Caco-2 (cell line): ENCODE data around the gene GPM6B. TPM values are rescaled to one million over a fixed set of nuclear protein-coding genes. Genes with fewer than 3 reads are reported as not detected.

Experiments used
- BruUV-seq: library from RNA; stranded (reverse); fragments of 400-500 nt; replicated peaks from 2 replicates; lab custom pipeline; 2021; lab: Mats Ljungman, UMichigan
- CTCF ChIA-PET: fragments of 300-600 bp; sonication (Branson Sonifier 250); formaldehyde crosslinking; loops from one replicate; lab custom pipeline; 2022; ENCODE audit warnings: antibody characterized with exemption; lab: Charles Lee
- POLR2A ChIA-PET: fragments of 300-600 bp; sonication (Branson Sonifier 250); formaldehyde crosslinking; loops from one replicate; lab custom pipeline; 2022; ENCODE audit warnings: antibody characterized with exemption; lab: Charles Lee
- DNase-seq, 2 experiments: peaks; one replicate each; pipeline versions ENCODE4 v3.0.0 to v3.0.0-alpha.2; 2020 to 2022
- H3K27me3 ChIP-seq: replicated peaks from 2 replicates; pipeline ENCODE4 v1.6.0; 2011; ENCODE audit warnings: low read length; ENCODE audit not compliant: control insufficient read depth, insufficient read depth
- H3K36me3 ChIP-seq: 2 replicates; pipeline ENCODE4 v1.5.1; 2011; ENCODE audit warnings: low read length; ENCODE audit not compliant: control insufficient read depth, insufficient read depth
- H3K4me1 ChIP-seq: fragments of 250-450 bp; sonication (Bioruptor Pico); 2 replicates; pipeline ENCODE4 v1.5.1; 2020; ENCODE audit warnings: mild to moderate bottlenecking
- H3K4me3 ChIP-seq: 2 replicates; pipeline ENCODE4 v1.5.1; 2011; ENCODE audit warnings: low read depth, mild to moderate bottlenecking, control low read depth, low read length
- H3K9me3 ChIP-seq: fragments of 250-450 bp; sonication (Bioruptor Pico); 2 replicates; pipeline ENCODE4 v1.5.1; 2020; ENCODE audit warnings: mild to moderate bottlenecking, moderate library complexity
- H3K27ac Mint-ChIP-seq: one replicate; pipeline ENCODE4 v1.8.0; 2022; ENCODE audit warnings: mixed read lengths; ENCODE audit not compliant: unreplicated experiment
- H3K27me3 Mint-ChIP-seq: one replicate; pipeline ENCODE4 v1.8.0; 2022; ENCODE audit warnings: mixed read lengths; ENCODE audit not compliant: insufficient read depth, unreplicated experiment
- H3K36me3 Mint-ChIP-seq: one replicate; pipeline ENCODE4 v1.8.0; 2022; ENCODE audit warnings: mild to moderate bottlenecking, mixed read lengths; ENCODE audit not compliant: insufficient read depth, unreplicated experiment
- H3K4me1 Mint-ChIP-seq: one replicate; pipeline ENCODE4 v1.8.0; 2022; ENCODE audit warnings: low read depth, mixed read lengths; ENCODE audit not compliant: unreplicated experiment
- H3K4me3 Mint-ChIP-seq: one replicate; pipeline ENCODE4 v1.8.0; 2022; ENCODE audit warnings: mild to moderate bottlenecking, moderate library complexity, mixed read lengths; ENCODE audit not compliant: unreplicated experiment
- H3K9me3 Mint-ChIP-seq: one replicate; pipeline ENCODE4 v1.8.0; 2022; ENCODE audit warnings: mixed read lengths; ENCODE audit not compliant: unreplicated experiment
- CTCF ChIP-seq, 2 experiments: fragments of 200-600 bp in 1 of 2; IDR thresholded peaks; 1 replicate in 1 of 2; 2 replicates in 1 of 2; pipeline versions ENCODE4 v1.5.1 to v1.8.0; 2011 to 2022; ENCODE audit warnings: antibody characterized with exemption in 1 of 2, control low read depth in 1 of 2, inconsistent platforms in 1 of 2, low read depth in 1 of 2, low read length in 1 of 2, mild to moderate bottlenecking in 1 of 2, moderate library complexity in 1 of 2; ENCODE audit not compliant: insufficient read depth in 1 of 2, severe bottlenecking in 1 of 2, unreplicated experiment in 1 of 2
- intact Hi-C: fragments of 100-400 bp; cut with micrococcal nuclease; formaldehyde crosslinking; loops from one replicate; pipeline ENCODE4 v1.10.0; 2022; ENCODE audit not compliant: unreplicated experiment
- total RNA-seq: library from RNA; stranded (reverse); gene quantifications from 2 replicates; pipeline ENCODE4 v1.2.3, GENCODE V29; 2022

GPM6B gene
- total RNA-seq, 1 experiment from 2014 or later = 0.09 TPM

- peaks cover 16% of the 10 kb centered on the region for H3K4me1 ChIP-seq
- Mint-ChIP-seq H3K27me3 (no peaks in the 10 kb centered on the region), H3K36me3 (peaks cover 39% of the 10 kb centered on the region), H3K4me1 (peaks cover 10% of the 10 kb centered on the region), H3K4me3 (no peak overlapping the region), H3K9me3 (no peaks in the 10 kb centered on the region), H3K27ac (peak overlapping the region; percentile 35)
- peak; percentile 33 to 43 for TF ChIP-seq CTCF (IDR thresholded peaks at IDR 0.05; ENCODE audit: insufficient read depth in 1 of 2, low read depth in 1 of 2, low read length in 1 of 2, severe bottlenecking in 1 of 2, unreplicated experiment in 1 of 2)
- ChIA-PET CTCF (no interaction called here), POLR2A (no interaction called here)
- H3K27me3 ChIP-seq = no peaks in the 10 kb centered on the region
- H3K4me3 ChIP-seq = no peak overlapping the region
- peak; percentile 40 to 51 for DNase-seq
- no TSS peak for BruUV-seq
- intact Hi-C loops = loop anchor here (1.0 kb wide), 1 partner anchor 90 kb away; no protein-coding TSS in a partner anchor
- H3K36me3 ChIP-seq = no peaks in the 10 kb centered on the region; the same call in 1 of the 2 replicates
- H3K9me3 ChIP-seq = no peaks in the 10 kb centered on the region
Measured at GRCh38 chrX:13747836-13748235, 69.1 kb downstream of the GPM6B start.

GRCh38 chrX:13742397-13743176, 74.3 kb downstream of the GPM6B start:
- CTCF ChIA-PET = interaction anchor here (0.7 kb wide), 1 partner anchor 8 kb away, joined by 4 read pairs; the partner anchor contains the start of genes OFD1 and TRAPPC2
- TSS peak; percentile 85 for BruUV-seq
- intact Hi-C loops = no loop called here
- peaks cover 6% of the 10 kb centered on the region for H3K4me1 Mint-ChIP-seq
- DNase-seq = peak; percentile 46 to 65
- H3K4me3 Mint-ChIP-seq = no peak overlapping the region
- Histone ChIP-seq H3K9me3 (no peaks in the 10 kb centered on the region), H3K36me3 (no peaks in the 10 kb centered on the region; the same call in 1 of the 2 replicates), H3K4me3 (no peak overlapping the region), H3K4me1 (peaks cover 18% of the 10 kb centered on the region; the same call in 1 of the 2 replicates), H3K27me3 (no peaks in the 10 kb centered on the region)
- peak overlapping the region; percentile 9 for H3K27ac Mint-ChIP-seq
- TF ChIP-seq CTCF (IDR thresholded peaks at IDR 0.05; ENCODE audit: insufficient read depth in 1 of 2, low read depth in 1 of 2, low read length in 1 of 2, severe bottlenecking in 1 of 2, unreplicated experiment in 1 of 2) = no peak
- H3K36me3 Mint-ChIP-seq = peaks cover 24% of the 10 kb centered on the region
- POLR2A ChIA-PET = interaction anchor here (1.0 to 1.1 kb wide), 2 partner anchors 8 to 17 kb away, joined by 3 to 22 read pairs; partner anchors contain the start of genes OFD1 and TRAPPC2
- no peaks in the 10 kb centered on the region for H3K9me3 Mint-ChIP-seq
- H3K27me3 Mint-ChIP-seq = no peaks in the 10 kb centered on the region

- Histone ChIP-seq H3K27me3 (no peaks in the 10 kb centered on the region), H3K36me3 (no peaks in the 10 kb centered on the region; the same call in 1 of the 2 replicates), H3K4me3 (no peak overlapping the region), H3K9me3 (no peaks in the 10 kb centered on the region), H3K4me1 (peaks cover 18% of the 10 kb centered on the region; the same call in 1 of the 2 replicates)
- Mint-ChIP-seq H3K4me1 (no peaks in the 10 kb centered on the region), H3K9me3 (no peaks in the 10 kb centered on the region), H3K36me3 (peaks cover 24% of the 10 kb centered on the region), H3K4me3 (no peak overlapping the region), H3K27me3 (no peaks in the 10 kb centered on the region), H3K27ac (peak overlapping the region; percentile 9)
- ChIA-PET POLR2A (no interaction called here), CTCF (no interaction called here)
- BruUV-seq = no TSS peak
- TF ChIP-seq CTCF (IDR thresholded peaks at IDR 0.05; ENCODE audit: insufficient read depth in 1 of 2, low read depth in 1 of 2, low read length in 1 of 2, severe bottlenecking in 1 of 2, unreplicated experiment in 1 of 2) = no peak
- DNase-seq = no peak
- intact Hi-C loops = no loop called here
Measured at GRCh38 chrX:13741695-13742094, 75.2 kb downstream of the GPM6B start.
